Measurements from ENCODE around the gene CPEB2.

Gene CPEB2

GRCh38 chr4:15106399-15106798 is 104.1 kb downstream of the CPEB2 start:
- TF ChIP-seq EZH2phosphoT487 (IDR thresholded peaks at IDR 0.05; ENCODE audit: borderline replicate concordance, low read length) (no peak), CTCF (IDR thresholded peaks at IDR 0.05; ENCODE audit: low read depth, low read length, poor library complexity, severe bottlenecking) (no peak)
- Histone ChIP-seq H3K27me3 (ENCODE audit: control insufficient read depth, low read length) (0 out of 2 replicates have a peak, but pooled peaks cover under 1% of the 10 kb centered on the region), H3K4me2 (ENCODE audit: low read length) (no peak overlapping the region)

DNA sequence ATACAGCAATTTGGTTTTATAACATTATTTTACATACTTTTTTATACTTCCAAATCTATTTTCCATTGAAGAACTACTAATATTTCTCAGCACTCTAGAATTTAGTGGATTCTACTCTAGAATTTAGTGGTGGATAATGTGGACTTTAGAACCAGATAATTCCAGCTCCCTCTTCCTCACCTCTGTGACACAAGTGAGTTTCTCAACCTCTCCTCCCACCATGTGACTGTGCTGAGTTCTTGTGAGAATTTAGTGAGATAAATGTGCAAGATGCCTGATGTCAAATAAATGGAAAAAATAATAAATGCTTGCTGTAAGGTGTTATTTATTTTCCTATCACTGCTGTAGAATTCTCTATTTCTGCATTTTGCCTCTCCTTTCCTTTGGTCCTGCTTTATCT is 107.3 kb downstream of the CPEB2 start:
- H3K9me2 ChIP-seq (replicated peaks; ENCODE audit: control insufficient read depth, low read length), result no peaks in the 10 kb centered on the region
- no peaks in the 10 kb centered on the region for H3K79me2 ChIP-seq (ENCODE audit: control insufficient read depth, low read length)
- H4K20me1 ChIP-seq (ENCODE audit: control insufficient read depth, insufficient read depth, low read depth, low read length), result no peaks in the 10 kb centered on the region
- no peaks in the 10 kb centered on the region for H3F3A ChIP-seq (ENCODE audit: control insufficient read depth, insufficient read depth)
- no peak overlapping the region for H3K27ac ChIP-seq (ENCODE audit: low read depth, low read length)
- TF ChIP-seq CTCF (IDR thresholded peaks at IDR 0.05; ENCODE audit: low read depth, low read length, poor library complexity, severe bottlenecking), result no peak
- TF ChIP-seq EZH2phosphoT487 (IDR thresholded peaks at IDR 0.05; ENCODE audit: borderline replicate concordance, low read length), result no peak
- H3K4me2 ChIP-seq (ENCODE audit: low read length), result no peak overlapping the region
- H3K27me3 ChIP-seq (ENCODE audit: control insufficient read depth, low read length), result no peaks in the 10 kb centered on the region
- no peaks in the 10 kb centered on the region for H3K9me3 ChIP-seq (ENCODE audit: control insufficient read depth, insufficient read depth, low read length)
- no peaks in the 10 kb centered on the region for H3K4me1 ChIP-seq (ENCODE audit: control insufficient read depth, low read length)
- no peaks in the 10 kb centered on the region for H3K36me3 ChIP-seq (ENCODE audit: control insufficient read depth, low read length)
- H3K4me3 ChIP-seq (ENCODE audit: low read length), result no peak overlapping the region

More at GRCh38 chr4:15106399-15106798, 104.1 kb downstream of the CPEB2 start:
- no peaks in the 10 kb centered on the region for H3K9me3 ChIP-seq (ENCODE audit: control insufficient read depth, insufficient read depth, low read length)
- H3K79me2 ChIP-seq (ENCODE audit: control insufficient read depth, low read length), result no peaks in the 10 kb centered on the region
- H3F3A ChIP-seq (ENCODE audit: control insufficient read depth, insufficient read depth), result no peaks in the 10 kb centered on the region
- no peak overlapping the region for H3K4me3 ChIP-seq (ENCODE audit: low read length)
- H3K9me2 ChIP-seq (replicated peaks; ENCODE audit: control insufficient read depth, low read length), result no peaks in the 10 kb centered on the region
- no peaks in the 10 kb centered on the region for H3K4me1 ChIP-seq (ENCODE audit: control insufficient read depth, low read length)
- no peaks in the 10 kb centered on the region for H4K20me1 ChIP-seq (ENCODE audit: control insufficient read depth, insufficient read depth, low read depth, low read length)
- no peak overlapping the region for H3K27ac ChIP-seq (ENCODE audit: low read depth, low read length)
- no peaks in the 10 kb centered on the region for H3K36me3 ChIP-seq (ENCODE audit: control insufficient read depth, low read length)

GRCh38 chr4:15110120-15110571 is 107.9 kb downstream of the CPEB2 start:
- no peaks in the 10 kb centered on the region for H3F3A ChIP-seq (ENCODE audit: control insufficient read depth, insufficient read depth)
- H3K4me2 ChIP-seq (ENCODE audit: low read length), result no peak overlapping the region
- no peak overlapping the region for H3K27ac ChIP-seq (ENCODE audit: low read depth, low read length)
- no peaks in the 10 kb centered on the region for H4K20me1 ChIP-seq (ENCODE audit: control insufficient read depth, insufficient read depth, low read depth, low read length)
- H3K79me2 ChIP-seq (ENCODE audit: control insufficient read depth, low read length), result no peaks in the 10 kb centered on the region
- H3K4me1 ChIP-seq (ENCODE audit: control insufficient read depth, low read length), result no peaks in the 10 kb centered on the region
- TF ChIP-seq EZH2phosphoT487 (IDR thresholded peaks at IDR 0.05; ENCODE audit: borderline replicate concordance, low read length) (no peak), CTCF (IDR thresholded peaks at IDR 0.05; ENCODE audit: low read depth, low read length, poor library complexity, severe bottlenecking) (no peak)
- H3K9me3 ChIP-seq (ENCODE audit: control insufficient read depth, insufficient read depth, low read length), result no peaks in the 10 kb centered on the region
- H3K9me2 ChIP-seq (replicated peaks; ENCODE audit: control insufficient read depth, low read length), result no peaks in the 10 kb centered on the region
- no peak overlapping the region for H3K4me3 ChIP-seq (ENCODE audit: low read length)
- H3K27me3 ChIP-seq (ENCODE audit: control insufficient read depth, low read length), result no peaks in the 10 kb centered on the region
- no peaks in the 10 kb centered on the region for H3K36me3 ChIP-seq (ENCODE audit: control insufficient read depth, low read length)
